SH-SY5Y (cell line): ENCODE results near the gene TMIGD1.

Experiments
- GATA2 ChIP-seq: IDR thresholded peaks from 2 replicates; pipeline ENCODE4 v1.6.1; 2011; ENCODE audit warnings: mild to moderate bottlenecking, low read depth, low read length
- GATA3 ChIP-seq: IDR thresholded peaks from 2 replicates; pipeline ENCODE4 v1.6.1; 2011; ENCODE audit warnings: low read depth, mild to moderate bottlenecking, low read length, moderate library complexity

GRCh38 chr17:30297715-30298114 is 36.1 kb downstream of the TMIGD1 start:
- no peak for TF ChIP-seq GATA3
- TF ChIP-seq GATA2: no peak
